Subcutaneous adipose tissue (tissue), 4 donors: ENCODE data around the gene NINJ1. TPM values are rescaled to one million over a fixed set of nuclear protein-coding genes. Genes with fewer than 3 reads are reported as not detected.

Experiments used
- total RNA-seq, 4 donors: library from RNA; depleted of rRNA; stranded (reverse); fragments of >200 nt; gene quantifications; one replicate each; pipeline ENCODE4 v1.1.0, GENCODE V29; 2016
- TF ChIP-seq, protein P1 (sequence below): fragments of 450-650 bp; IDR thresholded peaks from one replicate; pipeline ENCODE4 v1.5.1; 2016; ENCODE audit warnings: low read depth, mild to moderate bottlenecking, control low read depth, antibody characterized with exemption, moderate library complexity

The NINJ1 gene
- total RNA-seq, 4 donors from 2014 or later: 57.0 to 84.6 (median 69.0) TPM

GRCh38 chr9:93099551-93100275 is 34.3 kb downstream of the NINJ1 start:
- TF ChIP-seq, protein P1, sequence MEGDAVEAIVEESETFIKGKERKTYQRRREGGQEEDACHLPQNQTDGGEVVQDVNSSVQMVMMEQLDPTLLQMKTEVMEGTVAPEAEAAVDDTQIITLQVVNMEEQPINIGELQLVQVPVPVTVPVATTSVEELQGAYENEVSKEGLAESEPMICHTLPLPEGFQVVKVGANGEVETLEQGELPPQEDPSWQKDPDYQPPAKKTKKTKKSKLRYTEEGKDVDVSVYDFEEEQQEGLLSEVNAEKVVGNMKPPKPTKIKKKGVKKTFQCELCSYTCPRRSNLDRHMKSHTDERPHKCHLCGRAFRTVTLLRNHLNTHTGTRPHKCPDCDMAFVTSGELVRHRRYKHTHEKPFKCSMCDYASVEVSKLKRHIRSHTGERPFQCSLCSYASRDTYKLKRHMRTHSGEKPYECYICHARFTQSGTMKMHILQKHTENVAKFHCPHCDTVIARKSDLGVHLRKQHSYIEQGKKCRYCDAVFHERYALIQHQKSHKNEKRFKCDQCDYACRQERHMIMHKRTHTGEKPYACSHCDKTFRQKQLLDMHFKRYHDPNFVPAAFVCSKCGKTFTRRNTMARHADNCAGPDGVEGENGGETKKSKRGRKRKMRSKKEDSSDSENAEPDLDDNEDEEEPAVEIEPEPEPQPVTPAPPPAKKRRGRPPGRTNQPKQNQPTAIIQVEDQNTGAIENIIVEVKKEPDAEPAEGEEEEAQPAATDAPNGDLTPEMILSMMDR: no peak

DNA sequence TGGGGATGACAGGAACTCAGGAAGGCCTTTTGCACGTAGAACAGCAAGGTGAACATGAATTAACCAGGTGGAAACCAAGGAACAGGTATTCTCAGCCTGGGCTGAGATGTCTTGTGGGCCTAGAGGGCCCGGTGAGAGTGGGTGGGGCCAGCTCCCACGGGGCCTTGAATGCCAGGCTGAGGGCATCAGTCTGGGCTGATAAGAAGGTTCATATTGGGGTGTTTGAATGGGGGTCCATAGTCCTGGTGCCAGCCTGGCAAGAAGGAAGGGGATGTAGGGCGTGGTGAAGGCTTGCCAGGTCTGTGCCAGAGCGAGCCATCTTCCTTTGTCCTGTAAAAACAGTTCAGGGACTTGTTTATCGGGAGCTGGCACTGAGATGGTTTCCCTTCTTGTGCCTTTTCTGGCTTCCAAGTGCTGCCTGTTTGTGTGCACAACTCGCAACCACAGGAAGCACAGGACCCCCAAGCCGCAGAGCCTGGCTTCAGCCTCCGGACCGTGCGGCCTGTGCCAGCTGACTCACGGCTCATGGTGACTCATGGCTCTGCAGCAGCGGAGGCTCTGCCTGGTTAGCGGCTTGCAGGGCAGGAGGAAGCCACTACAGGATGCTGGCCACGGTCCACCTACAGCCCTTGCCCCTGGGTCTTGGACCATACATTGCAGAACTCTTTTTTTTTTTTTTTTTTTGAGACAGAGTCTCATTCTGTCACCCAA is 35.7 kb downstream of the NINJ1 start:
- TF ChIP-seq, protein P1: no peak

- TF ChIP-seq, protein P1: no peak
These were observed 36.4 kb downstream of the NINJ1 start for GRCh38 chr9:93097511-93098201.

- TF ChIP-seq, protein P1: no peak
These were observed 37.2 kb downstream of the NINJ1 start for GRCh38 chr9:93096811-93097382.

- TF ChIP-seq, protein P1: no peak
These were observed 37.8 kb downstream of the NINJ1 start, which contains the start of gene CARD19 for GRCh38 chr9:93096131-93096802. Gene CARD19, plus strand, starts transcription at chr9:93096217. Its CDS starts 129 bp downstream, at chr9:93096346.

GRCh38 chr9:93095205-93096130 is 38.6 kb downstream of the NINJ1 start:
- TF ChIP-seq, protein P1: no peak
